ENCODE results near the gene CECR2.

Gene CECR2

GRCh38 chr22:17581631-17582030, 212.4 kb downstream of the CECR2 start:
- no peak overlapping the region for H3K4me3 ChIP-seq
- H3K27me3 ChIP-seq, result peaks cover 0 to 5% of the 10 kb centered on the region in 2 donors
- H3K27ac ChIP-seq, result no peak overlapping the region
- intact Hi-C loops (cut with DNase I; ENCODE audit: low total_unique reads), result no loop called here
- no peak for TF ChIP-seq CTCF (IDR thresholded peaks at IDR 0.05)
- no peaks in the 10 kb centered on the region for H3K9me3 ChIP-seq
- no peaks in the 10 kb centered on the region for H3K36me3 ChIP-seq
- no peaks in the 10 kb centered on the region for H3K4me1 ChIP-seq
- DNase-seq, result no peak

- H3K27me3 ChIP-seq, result peaks cover 0 to 5% of the 10 kb centered on the region in 2 donors
- no peak overlapping the region for H3K27ac ChIP-seq
- H3K36me3 ChIP-seq, result no peaks in the 10 kb centered on the region
- DNase-seq, result no peak
- no peaks in the 10 kb centered on the region for H3K4me1 ChIP-seq
- H3K9me3 ChIP-seq, result no peaks in the 10 kb centered on the region
- no peak overlapping the region for H3K4me3 ChIP-seq
- TF ChIP-seq CTCF (IDR thresholded peaks at IDR 0.05), result no peak
- intact Hi-C loops (cut with DNase I; ENCODE audit: low total_unique reads), result no loop called here
These were observed 213.9 kb downstream of the CECR2 start for GRCh38 chr22:17583151-17583550.

GRCh38 chr22:17586831-17587440, 217.7 kb downstream of the CECR2 start:
- no peaks in the 10 kb centered on the region for H3K27me3 ChIP-seq
- intact Hi-C loops (cut with DNase I; ENCODE audit: low total_unique reads), result no loop called here
- H3K4me1 ChIP-seq, result no peaks in the 10 kb centered on the region
- peak in 1 of 2 donors; percentile 58 for DNase-seq
- TF ChIP-seq CTCF (IDR thresholded peaks at IDR 0.05), result no peak
- peaks cover 17 to 27% (median 21%) of the 10 kb centered on the region in 3 donors for H3K36me3 ChIP-seq
- H3K9me3 ChIP-seq, result no peaks in the 10 kb centered on the region
- no peak overlapping the region for H3K4me3 ChIP-seq
- H3K27ac ChIP-seq, result no peak overlapping the region

GRCh38 chr22:17587629-17588028, 218.4 kb downstream of the CECR2 start:
- TF ChIP-seq CTCF (IDR thresholded peaks at IDR 0.05), result no peak
- Histone ChIP-seq H3K27me3 (no peaks in the 10 kb centered on the region), H3K36me3 (peaks cover 24 to 34% (median 27%) of the 10 kb centered on the region in 3 donors), H3K4me3 (no peak overlapping the region), H3K9me3 (no peaks in the 10 kb centered on the region), H3K27ac (no peak overlapping the region), H3K4me1 (no peaks in the 10 kb centered on the region)
- DNase-seq, result no peak
- intact Hi-C loops (cut with DNase I; ENCODE audit: low total_unique reads), result no loop called here

- H3K9me3 ChIP-seq, result no peaks in the 10 kb centered on the region
- no peaks in the 10 kb centered on the region for H3K27me3 ChIP-seq
- DNase-seq, result no peak
- H3K4me1 ChIP-seq, result no peaks in the 10 kb centered on the region
- no peak for TF ChIP-seq CTCF (IDR thresholded peaks at IDR 0.05)
- intact Hi-C loops (cut with DNase I; ENCODE audit: low total_unique reads), result no loop called here
- H3K27ac ChIP-seq, result no peak overlapping the region
- H3K36me3 ChIP-seq, result peaks cover 34 to 44% (median 37%) of the 10 kb centered on the region in 3 donors
- H3K4me3 ChIP-seq, result no peak overlapping the region
These were observed 219.3 kb downstream of the CECR2 start for GRCh38 chr22:17588606-17589005.

All from tibial artery (tissue), 4 donors.